Colonic mucosa (tissue), 4 donors: Measurements from ENCODE around the gene TEAD2. TPM values are rescaled to one million over a fixed set of nuclear protein-coding genes. Genes with fewer than 3 reads are reported as not detected.
"Not testable (repeated sequence)": the region's sequence is repeated elsewhere in the genome, so short reads cannot be mapped to it uniquely, and the experiment has no call there.

Experiments used
- DNase-seq: peaks from one replicate; pipeline ENCODE4 v3.0.0-alpha.2; 2020
- H3K27ac ChIP-seq: fragments of 200-600 bp; one replicate; pipeline ENCODE4 v1.8.0; 2021
- H3K27me3 ChIP-seq: fragments of 200-600 bp; one replicate; pipeline ENCODE4 v1.8.0; 2021
- H3K36me3 ChIP-seq: fragments of 200-600 bp; one replicate; pipeline ENCODE4 v1.8.0; 2021
- H3K4me1 ChIP-seq: fragments of 200-600 bp; one replicate; pipeline ENCODE4 v1.8.0; 2021; ENCODE audit warnings: mild to moderate bottlenecking
- H3K4me3 ChIP-seq: fragments of 200-600 bp; one replicate; pipeline ENCODE4 v1.8.0; 2021
- H3K9ac ChIP-seq, 2 donors: one replicate each; pipeline ENCODE4 v1.7.0; 2013; ENCODE audit warnings: control low read depth in 2 of 2, low read depth in 2 of 2, low read length in 2 of 2
- H3K9me3 ChIP-seq: fragments of 200-600 bp; one replicate; pipeline ENCODE4 v1.8.0; 2021
- CTCF ChIP-seq: fragments of 200-600 bp; IDR thresholded peaks from one replicate; pipeline ENCODE4 v1.8.0; 2022; ENCODE audit warnings: antibody characterized with exemption, mild to moderate bottlenecking
- intact Hi-C: fragments of 100-400 bp; cut with DNase I; formaldehyde crosslinking; loops from one replicate; pipeline ENCODE4 v1.14.1; 2022
- total RNA-seq, 2 donors: library from RNA; stranded (reverse); fragmentation: NEBNext Ultra II Directional in 1 of 2; extraction: Animal tissue kit (Norgen Biotek cat#: 25700) in 1 of 2; gene quantifications; one replicate each; pipeline ENCODE4 v1.2.1, GENCODE V29; 2021
- donor health status: healthy.
- donor health status: DM: no; HTN: no; CAD: no.
- donor health status: DM: no; HTN: no; CAD: no.

The TEAD2 gene
- total RNA-seq, 2 donors from 2014 or later, result 17.0 to 17.7 TPM

- intact Hi-C loops, result no loop called here
- no peak for DNase-seq
- no peaks in the 10 kb centered on the region for H3K9me3 ChIP-seq
Observed at GRCh38 chr19:49301866-49302252, 60.4 kb downstream of the TEAD2 start.

GRCh38 chr19:49301165-49301865, 60.9 kb downstream of the TEAD2 start:
- Histone ChIP-seq H3K4me1 (no peaks in the 10 kb centered on the region), H3K36me3 (no peaks in the 10 kb centered on the region), H3K4me3 (no peak overlapping the region), H3K9me3 (no peaks in the 10 kb centered on the region), H3K9ac (no peak overlapping the region), H3K27me3 (no peaks in the 10 kb centered on the region), H3K27ac (no peak overlapping the region)
- DNase-seq, result peak; percentile 80
- peak; percentile 97 for TF ChIP-seq CTCF
- intact Hi-C loops, result no loop called here

More at GRCh38 chr19:49301866-49302252, 60.4 kb downstream of the TEAD2 start:
- Histone ChIP-seq H3K4me1 (no peaks in the 10 kb centered on the region), H3K4me3 (no peak overlapping the region), H3K36me3 (no peaks in the 10 kb centered on the region), H3K27ac (no peak overlapping the region), H3K9ac (no peak overlapping the region), H3K27me3 (no peaks in the 10 kb centered on the region)
- TF ChIP-seq CTCF, result no peak

- H3K9ac ChIP-seq, H3K4me3 ChIP-seq, H3K9me3 ChIP-seq, H3K27me3 ChIP-seq, intact Hi-C loops, H3K4me1 ChIP-seq, DNase-seq, H3K36me3 ChIP-seq, H3K27ac ChIP-seq: not testable (repeated sequence)
Observed at GRCh38 chr19:49298653-49299052, 63.6 kb downstream of the TEAD2 start.

GRCh38 chr19:49297403-49297802, 64.8 kb downstream of the TEAD2 start:
- Histone ChIP-seq H3K27ac (no peak overlapping the region), H3K9me3 (no peaks in the 10 kb centered on the region), H3K36me3 (no peaks in the 10 kb centered on the region), H3K27me3 (no peaks in the 10 kb centered on the region), H3K4me3 (no peak overlapping the region), H3K4me1 (no peaks in the 10 kb centered on the region), H3K9ac (no peak overlapping the region)
- intact Hi-C loops, result no loop called here
- DNase-seq, result no peak
- no peak for TF ChIP-seq CTCF

GRCh38 chr19:49295208-49295880, 66.9 kb downstream of the TEAD2 start:
- Histone ChIP-seq H3K4me1 (no peaks in the 10 kb centered on the region), H3K9me3 (no peaks in the 10 kb centered on the region), H3K9ac (no peak overlapping the region), H3K4me3 (no peak overlapping the region), H3K27me3 (no peaks in the 10 kb centered on the region), H3K27ac (no peak overlapping the region), H3K36me3 (no peaks in the 10 kb centered on the region)
- intact Hi-C loops, result no loop called here
- no peak for DNase-seq
- TF ChIP-seq CTCF, result no peak

- Histone ChIP-seq H3K9ac (no peak overlapping the region), H3K27me3 (no peaks in the 10 kb centered on the region), H3K4me1 (no peaks in the 10 kb centered on the region), H3K36me3 (no peaks in the 10 kb centered on the region), H3K9me3 (no peaks in the 10 kb centered on the region), H3K27ac (no peak overlapping the region), H3K4me3 (no peak overlapping the region)
- no peak for DNase-seq
- TF ChIP-seq CTCF, result no peak
- intact Hi-C loops, result no loop called here
Observed at GRCh38 chr19:49294401-49294800, 67.8 kb downstream of the TEAD2 start.
